DND-41 (cell line): ENCODE measurements around the gene DUSP15.

Source experiments
- EZH2 ChIP-seq: IDR thresholded peaks from 3 replicates; pipeline ENCODE4 v1.6.1; 2012; ENCODE audit warnings: borderline replicate concordance, low read depth, mild to moderate bottlenecking, moderate library complexity, low read length, inconsistent platforms; ENCODE audit not compliant: severe bottlenecking
- TF ChIP-seq, protein P1 (sequence below): IDR thresholded peaks from 2 replicates; pipeline ENCODE4 v1.5.1; 2012; ENCODE audit warnings: borderline replicate concordance, low read length, moderate library complexity, mild to moderate bottlenecking; ENCODE audit not compliant: poor library complexity, severe bottlenecking; ENCODE audit errors: extremely low read depth

DNA sequence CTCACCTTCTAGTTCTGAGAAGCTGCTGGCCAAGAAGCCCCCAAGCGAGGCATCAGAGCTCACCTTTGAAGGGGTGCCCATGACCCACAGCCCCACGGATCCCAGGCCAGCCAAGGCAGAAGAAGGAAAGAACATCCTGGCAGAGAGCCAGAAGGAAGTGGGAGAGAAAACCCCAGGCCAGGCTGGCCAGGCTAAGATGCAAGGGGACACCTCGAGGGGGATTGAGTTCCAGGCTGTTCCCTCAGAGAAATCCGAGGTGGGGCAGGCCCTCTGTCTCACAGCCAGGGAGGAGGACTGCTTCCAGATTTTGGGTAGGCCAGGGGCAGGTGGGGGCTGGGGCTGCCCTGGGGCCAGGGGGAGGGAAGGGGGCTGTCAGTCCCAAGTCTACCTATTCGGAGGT lies 48.9 kb downstream of the DUSP15 start:
- TF ChIP-seq, protein P1, sequence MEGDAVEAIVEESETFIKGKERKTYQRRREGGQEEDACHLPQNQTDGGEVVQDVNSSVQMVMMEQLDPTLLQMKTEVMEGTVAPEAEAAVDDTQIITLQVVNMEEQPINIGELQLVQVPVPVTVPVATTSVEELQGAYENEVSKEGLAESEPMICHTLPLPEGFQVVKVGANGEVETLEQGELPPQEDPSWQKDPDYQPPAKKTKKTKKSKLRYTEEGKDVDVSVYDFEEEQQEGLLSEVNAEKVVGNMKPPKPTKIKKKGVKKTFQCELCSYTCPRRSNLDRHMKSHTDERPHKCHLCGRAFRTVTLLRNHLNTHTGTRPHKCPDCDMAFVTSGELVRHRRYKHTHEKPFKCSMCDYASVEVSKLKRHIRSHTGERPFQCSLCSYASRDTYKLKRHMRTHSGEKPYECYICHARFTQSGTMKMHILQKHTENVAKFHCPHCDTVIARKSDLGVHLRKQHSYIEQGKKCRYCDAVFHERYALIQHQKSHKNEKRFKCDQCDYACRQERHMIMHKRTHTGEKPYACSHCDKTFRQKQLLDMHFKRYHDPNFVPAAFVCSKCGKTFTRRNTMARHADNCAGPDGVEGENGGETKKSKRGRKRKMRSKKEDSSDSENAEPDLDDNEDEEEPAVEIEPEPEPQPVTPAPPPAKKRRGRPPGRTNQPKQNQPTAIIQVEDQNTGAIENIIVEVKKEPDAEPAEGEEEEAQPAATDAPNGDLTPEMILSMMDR, result no peak
- TF ChIP-seq EZH2, result no peak
